ENCODE data around the gene BMPR1A. TPM values are rescaled to one million over a fixed set of nuclear protein-coding genes. Genes with fewer than 3 reads are reported as not detected.

Gene BMPR1A
- total RNA-seq, 1 experiment from 2014 or later = 21.4 TPM

DNA sequence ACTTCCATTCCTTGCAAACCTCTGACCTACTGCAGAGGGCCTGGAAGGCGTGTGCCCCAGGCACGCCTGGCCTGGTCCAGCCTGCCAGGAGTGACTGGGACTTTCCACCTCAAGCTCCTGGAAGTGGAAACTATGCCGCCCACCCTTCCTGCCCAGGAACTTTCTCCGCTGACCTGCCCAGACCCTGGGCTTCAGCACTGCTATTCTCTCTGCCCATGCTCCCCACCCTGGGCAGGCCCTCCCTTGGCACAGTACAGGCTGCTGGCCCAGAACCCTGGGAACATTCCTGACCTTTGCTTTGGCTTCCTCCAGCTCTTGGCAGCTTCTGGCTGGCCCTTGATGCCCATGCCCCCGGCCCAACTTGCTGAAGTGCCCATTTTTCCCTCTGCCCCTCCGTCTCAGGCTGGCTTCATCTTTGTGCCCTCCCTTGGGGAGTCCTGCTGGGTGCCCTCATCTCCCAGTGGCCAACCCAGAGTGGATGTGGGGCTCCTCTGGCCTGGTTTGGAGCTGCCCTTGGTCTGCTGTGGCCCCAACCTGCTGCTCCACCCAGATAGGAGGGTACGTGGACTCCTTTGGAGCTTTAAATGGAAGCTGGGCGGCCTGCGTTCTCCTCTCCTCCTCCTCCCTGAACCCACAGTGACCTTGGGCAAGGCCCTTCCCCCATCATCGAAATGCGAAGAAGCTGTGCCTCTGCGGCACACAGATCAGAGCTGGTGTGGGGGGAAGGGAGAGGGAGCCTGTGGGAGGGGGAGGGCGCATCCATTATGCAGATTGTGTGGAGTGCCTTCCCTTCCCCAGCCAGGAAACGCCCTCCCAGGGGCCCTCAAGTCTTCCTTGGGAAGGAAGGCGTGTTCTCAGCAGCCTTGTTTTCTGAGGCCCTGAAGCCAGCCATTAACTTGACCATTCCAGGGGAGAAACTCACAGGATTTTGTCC lies 197.6 kb downstream of the BMPR1A start:
- peaks cover 9% of the 10 kb centered on the region for H3K4me1 Mint-ChIP-seq (ENCODE audit: low read depth, unreplicated experiment)
- H3K9me3 Mint-ChIP-seq (ENCODE audit: low read depth, unreplicated experiment) = no peaks in the 10 kb centered on the region
- H3K27me3 Mint-ChIP-seq (ENCODE audit: unreplicated experiment) = no peaks in the 10 kb centered on the region
- BruUV-seq (replicated peaks) = no TSS peak
- peaks cover under 1% of the 10 kb centered on the region for H3K36me3 Mint-ChIP-seq (ENCODE audit: insufficient read depth, unreplicated experiment)
- no peak for DNase-seq
- CTCF ChIA-PET = interaction anchor here (0.6 to 1.3 kb wide), 3 partner anchors 15 to 26 kb away, joined by 3 to 6 read pairs (median 5); no protein-coding TSS in a partner anchor
- intact Hi-C loops (cut with micrococcal nuclease; ENCODE audit: unreplicated experiment) = no loop called here
- no peak overlapping the region for H3K4me3 Mint-ChIP-seq (ENCODE audit: low read depth, unreplicated experiment)
- no peak overlapping the region for H3K27ac Mint-ChIP-seq (ENCODE audit: unreplicated experiment)
- TF ChIP-seq, protein P1, sequence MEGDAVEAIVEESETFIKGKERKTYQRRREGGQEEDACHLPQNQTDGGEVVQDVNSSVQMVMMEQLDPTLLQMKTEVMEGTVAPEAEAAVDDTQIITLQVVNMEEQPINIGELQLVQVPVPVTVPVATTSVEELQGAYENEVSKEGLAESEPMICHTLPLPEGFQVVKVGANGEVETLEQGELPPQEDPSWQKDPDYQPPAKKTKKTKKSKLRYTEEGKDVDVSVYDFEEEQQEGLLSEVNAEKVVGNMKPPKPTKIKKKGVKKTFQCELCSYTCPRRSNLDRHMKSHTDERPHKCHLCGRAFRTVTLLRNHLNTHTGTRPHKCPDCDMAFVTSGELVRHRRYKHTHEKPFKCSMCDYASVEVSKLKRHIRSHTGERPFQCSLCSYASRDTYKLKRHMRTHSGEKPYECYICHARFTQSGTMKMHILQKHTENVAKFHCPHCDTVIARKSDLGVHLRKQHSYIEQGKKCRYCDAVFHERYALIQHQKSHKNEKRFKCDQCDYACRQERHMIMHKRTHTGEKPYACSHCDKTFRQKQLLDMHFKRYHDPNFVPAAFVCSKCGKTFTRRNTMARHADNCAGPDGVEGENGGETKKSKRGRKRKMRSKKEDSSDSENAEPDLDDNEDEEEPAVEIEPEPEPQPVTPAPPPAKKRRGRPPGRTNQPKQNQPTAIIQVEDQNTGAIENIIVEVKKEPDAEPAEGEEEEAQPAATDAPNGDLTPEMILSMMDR (IDR thresholded peaks at IDR 0.05; ENCODE audit: unreplicated experiment) = no peak

DNA sequence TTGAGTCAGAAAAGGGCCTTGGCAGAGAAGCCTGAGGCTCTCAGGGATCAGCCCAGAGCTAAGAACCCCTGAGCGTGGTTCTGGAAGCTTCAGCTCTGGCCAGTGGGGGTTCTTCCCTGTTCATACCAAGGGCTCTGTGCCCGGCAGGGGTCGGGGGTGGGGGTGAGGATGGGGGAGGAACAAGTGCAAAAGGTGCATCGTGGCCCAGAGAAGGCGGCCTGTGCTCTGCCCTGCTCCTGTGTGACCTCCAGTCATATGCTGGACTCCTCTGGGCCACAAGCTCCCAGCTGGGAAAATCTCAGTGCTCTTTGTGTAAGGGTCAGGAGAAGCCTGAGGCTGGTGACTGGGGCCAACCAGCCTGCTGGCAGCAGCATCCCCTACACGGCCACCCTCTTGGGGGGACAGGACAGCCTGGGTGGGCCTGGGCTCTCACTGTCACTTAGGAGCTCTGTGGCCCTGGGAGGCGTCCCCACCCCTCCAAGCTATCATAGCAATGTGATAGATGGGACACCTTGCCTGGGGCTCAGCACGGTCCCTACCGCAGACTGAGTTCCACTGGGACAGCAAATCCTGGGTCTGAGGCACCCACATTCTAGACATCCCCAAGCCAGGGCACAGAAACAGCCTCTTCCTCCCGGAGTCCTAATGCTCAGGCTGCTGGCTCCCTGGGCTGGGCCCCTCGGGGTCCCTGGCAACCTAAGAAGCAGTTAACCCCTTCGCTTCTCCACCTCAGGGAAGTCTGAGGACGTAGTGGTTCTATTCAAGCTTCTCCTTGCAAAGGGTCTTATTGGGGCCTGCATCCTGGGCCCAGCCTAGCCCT lies 198.5 kb downstream of the BMPR1A start:
- peaks cover 6% of the 10 kb centered on the region for H3K36me3 Mint-ChIP-seq (ENCODE audit: insufficient read depth, unreplicated experiment)
- no peak for DNase-seq
- H3K4me3 Mint-ChIP-seq (ENCODE audit: low read depth, unreplicated experiment) = no peak overlapping the region
- no peak overlapping the region for H3K27ac Mint-ChIP-seq (ENCODE audit: unreplicated experiment)
- intact Hi-C loops (cut with micrococcal nuclease; ENCODE audit: unreplicated experiment) = no loop called here
- peaks cover 9% of the 10 kb centered on the region for H3K4me1 Mint-ChIP-seq (ENCODE audit: low read depth, unreplicated experiment)
- H3K9me3 Mint-ChIP-seq (ENCODE audit: low read depth, unreplicated experiment) = no peaks in the 10 kb centered on the region
- CTCF ChIA-PET = interaction anchor here (0.6 to 1.3 kb wide), 2 partner anchors 16 kb away, joined by 3 to 5 read pairs; no protein-coding TSS in a partner anchor
- no peaks in the 10 kb centered on the region for H3K27me3 Mint-ChIP-seq (ENCODE audit: unreplicated experiment)
- BruUV-seq (replicated peaks) = no TSS peak
- TF ChIP-seq, protein P1 (IDR thresholded peaks at IDR 0.05; ENCODE audit: unreplicated experiment) = no peak

DNA sequence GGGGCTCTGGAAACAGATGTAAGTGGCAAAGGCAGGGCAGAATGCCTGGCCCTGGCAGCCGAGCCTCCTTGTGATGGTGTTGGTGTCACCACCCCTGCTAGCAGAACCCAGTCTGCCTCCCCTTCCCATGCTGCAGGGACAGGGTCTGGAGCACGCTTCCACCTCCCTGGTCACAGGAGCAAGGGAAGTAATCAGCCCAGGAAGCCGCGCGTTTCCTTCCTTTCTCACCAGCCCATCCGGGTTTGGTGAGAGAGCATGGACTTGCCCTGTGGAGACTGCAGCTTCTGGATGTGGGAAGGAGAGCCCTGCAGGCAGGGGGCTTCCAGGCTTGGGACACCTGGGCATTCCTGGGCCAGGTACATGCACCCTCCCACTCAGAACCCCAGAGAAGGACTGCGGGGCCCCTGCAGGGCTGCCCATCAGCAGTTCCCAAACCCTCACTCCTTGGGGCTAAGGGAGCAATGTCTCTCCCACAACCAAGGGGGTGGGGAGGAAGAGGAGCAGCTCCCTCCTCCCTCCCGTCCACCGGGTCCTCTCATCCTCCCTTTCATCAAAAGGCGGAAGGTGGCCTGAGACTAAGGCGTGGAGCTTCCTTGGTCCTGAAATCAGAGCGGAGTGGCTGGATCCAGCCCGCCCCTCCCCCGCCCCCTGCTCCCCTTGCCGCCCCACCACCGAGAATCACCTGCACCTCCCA lies 199.2 kb downstream of the BMPR1A start:
- H3K4me1 Mint-ChIP-seq (ENCODE audit: low read depth, unreplicated experiment) = peaks cover 9% of the 10 kb centered on the region
- BruUV-seq (replicated peaks) = no TSS peak
- H3K9me3 Mint-ChIP-seq (ENCODE audit: low read depth, unreplicated experiment) = no peaks in the 10 kb centered on the region
- H3K36me3 Mint-ChIP-seq (ENCODE audit: insufficient read depth, unreplicated experiment) = peaks cover 6% of the 10 kb centered on the region
- intact Hi-C loops (cut with micrococcal nuclease; ENCODE audit: unreplicated experiment) = no loop called here
- DNase-seq = no peak
- no peak overlapping the region for H3K4me3 Mint-ChIP-seq (ENCODE audit: low read depth, unreplicated experiment)
- H3K27ac Mint-ChIP-seq (ENCODE audit: unreplicated experiment) = no peak overlapping the region
- no peaks in the 10 kb centered on the region for H3K27me3 Mint-ChIP-seq (ENCODE audit: unreplicated experiment)
- TF ChIP-seq, protein P1 (IDR thresholded peaks at IDR 0.05; ENCODE audit: unreplicated experiment) = no peak
- CTCF ChIA-PET = interaction anchor here (0.6 kb wide), 1 partner anchor 17 kb away, joined by 3 read pairs; no protein-coding TSS in a partner anchor

DNA sequence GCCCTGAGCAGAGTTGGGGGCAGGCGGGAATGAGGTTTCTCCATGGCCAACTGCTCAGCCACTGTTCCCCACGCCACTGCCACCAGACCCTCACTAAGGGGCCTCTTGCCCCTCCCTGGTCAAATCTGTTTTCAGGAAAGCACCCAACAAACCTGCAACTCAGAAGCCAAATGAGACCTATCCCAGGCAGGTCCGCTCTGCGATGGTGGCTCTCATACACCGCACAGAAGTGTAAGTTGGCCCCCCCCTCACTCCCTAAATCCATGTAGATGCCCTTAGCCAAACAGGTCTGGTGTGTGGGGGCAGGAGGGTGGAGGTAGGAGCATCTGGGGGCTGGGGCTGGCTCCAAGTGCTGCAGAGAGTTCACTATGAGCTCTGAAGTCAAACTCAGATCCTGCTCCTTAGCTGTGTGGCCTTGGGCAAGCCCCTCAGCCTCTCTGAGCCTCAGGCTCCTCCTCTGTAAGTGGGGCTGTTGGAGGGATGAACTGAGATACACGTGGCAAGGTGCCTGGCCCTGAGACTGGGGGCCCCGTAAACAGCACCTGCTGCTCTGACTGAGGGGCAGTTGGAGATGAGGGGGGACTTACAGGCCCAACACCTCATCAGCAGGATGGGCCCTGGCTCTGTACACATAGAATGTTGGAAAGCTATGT lies 199.9 kb downstream of the BMPR1A start:
- Mint-ChIP-seq H3K4me1 (ENCODE audit: low read depth, unreplicated experiment) (peaks cover 9% of the 10 kb centered on the region), H3K27ac (ENCODE audit: unreplicated experiment) (no peak overlapping the region), H3K27me3 (ENCODE audit: unreplicated experiment) (no peaks in the 10 kb centered on the region), H3K4me3 (ENCODE audit: low read depth, unreplicated experiment) (no peak overlapping the region), H3K9me3 (ENCODE audit: low read depth, unreplicated experiment) (no peaks in the 10 kb centered on the region), H3K36me3 (ENCODE audit: insufficient read depth, unreplicated experiment) (peaks cover 6% of the 10 kb centered on the region)
- no peak for DNase-seq
- TF ChIP-seq, protein P1 (IDR thresholded peaks at IDR 0.05; ENCODE audit: unreplicated experiment) = no peak
- CTCF ChIA-PET = no interaction called here
- no TSS peak for BruUV-seq (replicated peaks)
- intact Hi-C loops (cut with micrococcal nuclease; ENCODE audit: unreplicated experiment) = no loop called here

Data from Calu3 (cell line).